Stimulated activated CD4-positive, alpha-beta T cell treated with anti-CD3 and anti-CD28 coated beads, TNF-alpha, amount 100 ng/mL, for 48 hours (primary cell): Measurements from ENCODE around the gene GLRA2.
A peak's percentile ranks its signal among the peaks of the same experiment; 100 is the strongest.
"Not testable (repeated sequence)": the region's sequence is repeated elsewhere in the genome, so short reads cannot be mapped to it uniquely, and the experiment has no call there.

Experiments
- DNase-seq, 3 donors: peaks; one replicate each; pipeline ENCODE4 v3.0.0-alpha.2; 2020; ENCODE audit warnings: low read depth in 3 of 3

The GLRA2 gene

DNA sequence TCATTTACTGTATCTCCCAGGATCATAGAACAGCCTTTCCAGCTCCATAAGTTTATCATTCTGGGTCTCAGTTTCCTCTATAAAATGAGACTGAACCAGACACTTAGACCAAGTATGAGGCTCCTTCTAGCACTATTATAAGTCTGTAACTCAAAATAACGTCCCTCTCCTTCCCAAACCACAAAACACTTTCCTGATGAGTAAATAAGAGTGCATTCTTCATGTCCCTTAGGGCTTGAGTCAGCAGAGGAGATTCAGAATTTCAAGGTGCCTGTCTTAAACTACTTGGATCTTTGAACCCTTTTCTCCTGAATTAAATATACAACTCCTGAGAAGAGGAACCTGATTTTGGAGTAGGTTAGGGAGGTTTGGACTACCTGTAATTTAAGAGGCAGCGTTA is 62.6 kb downstream of the GLRA2 start:
- no peak for DNase-seq

DNA sequence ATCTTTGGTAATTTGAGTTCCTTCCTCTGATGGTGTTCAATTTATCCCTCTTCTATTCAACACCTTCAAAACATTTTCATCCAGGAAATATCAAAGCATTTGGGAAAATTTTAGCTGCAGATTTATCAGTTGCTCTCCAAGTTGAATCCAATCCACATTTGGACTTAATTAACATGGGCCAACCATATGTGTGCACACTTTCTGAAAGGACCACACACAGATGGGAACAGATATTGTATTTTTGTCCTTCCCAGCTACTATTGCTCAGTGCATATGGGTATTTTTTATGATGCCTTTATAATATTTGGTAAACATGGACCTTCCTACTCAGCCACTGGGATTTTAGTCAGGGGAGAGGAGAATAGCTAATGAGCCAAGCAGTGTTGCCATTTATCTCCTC is 65.2 kb downstream of the GLRA2 start:
- DNase-seq, result no peak

DNA sequence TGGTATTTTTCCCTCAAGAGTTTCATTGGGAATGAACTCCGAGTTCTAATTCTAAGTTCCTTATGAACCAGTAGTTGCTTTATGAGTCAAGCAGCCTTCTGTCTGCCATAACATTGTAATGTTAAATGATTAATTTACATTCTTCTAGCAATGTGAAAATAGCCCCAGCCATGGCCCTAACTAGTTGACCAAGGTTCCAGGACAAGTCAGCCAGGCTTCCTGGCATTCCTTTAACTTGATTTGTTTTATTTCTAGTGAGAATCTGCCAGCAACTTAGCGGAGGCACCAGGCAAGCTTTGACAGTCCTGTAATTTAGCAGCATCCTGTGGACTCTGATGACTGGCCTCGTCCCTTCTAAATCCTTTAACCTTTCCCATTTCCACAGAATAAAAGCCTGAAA is 69.0 kb downstream of the GLRA2 start:
- DNase-seq, result no peak

DNA sequence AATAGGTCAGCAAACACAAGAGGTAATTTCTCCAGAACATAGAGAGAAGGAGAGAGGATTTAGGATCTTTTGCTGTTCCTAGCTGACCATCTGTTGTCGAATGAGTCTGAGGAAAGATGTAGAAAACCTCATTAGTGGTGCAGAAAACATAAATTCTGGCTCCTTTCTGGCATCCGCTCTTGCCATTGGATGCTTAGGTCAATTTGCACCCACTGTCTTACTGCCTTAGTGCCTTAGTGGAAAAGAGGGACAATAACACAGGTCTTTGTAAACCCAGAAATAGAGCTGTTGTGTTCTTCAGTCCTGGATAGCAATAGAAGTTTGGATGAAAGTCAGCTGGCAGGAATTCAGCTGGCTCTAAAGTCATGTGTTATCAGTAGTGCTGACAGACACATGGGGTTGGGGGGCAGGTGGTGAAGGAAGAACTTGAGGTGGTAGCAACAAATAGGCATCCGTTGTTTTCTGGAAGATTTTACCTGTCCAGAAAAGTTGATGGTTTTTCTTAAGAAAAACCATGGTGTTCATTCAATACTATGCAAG is 78.2 kb downstream of the GLRA2 start:
- no peak for DNase-seq

DNA sequence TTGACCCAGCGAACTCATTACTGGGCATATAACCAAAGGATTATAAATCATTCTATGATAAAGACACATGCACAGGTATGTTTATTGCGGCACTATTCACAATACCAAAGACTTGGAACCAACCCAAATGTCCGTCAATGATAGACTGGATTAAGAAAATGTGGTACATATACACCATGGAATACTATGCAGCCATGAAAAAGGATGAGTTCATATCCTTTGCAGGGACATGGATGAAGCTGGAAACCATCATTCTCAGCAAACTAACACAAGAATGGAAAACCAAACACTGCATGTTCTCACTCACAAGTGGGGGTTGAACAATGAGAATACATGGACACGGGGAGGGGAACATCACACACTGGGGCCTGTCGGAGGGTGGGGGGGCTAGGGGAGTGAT is 83.1 kb downstream of the GLRA2 start:
- DNase-seq, result not testable (repeated sequence)

DNA sequence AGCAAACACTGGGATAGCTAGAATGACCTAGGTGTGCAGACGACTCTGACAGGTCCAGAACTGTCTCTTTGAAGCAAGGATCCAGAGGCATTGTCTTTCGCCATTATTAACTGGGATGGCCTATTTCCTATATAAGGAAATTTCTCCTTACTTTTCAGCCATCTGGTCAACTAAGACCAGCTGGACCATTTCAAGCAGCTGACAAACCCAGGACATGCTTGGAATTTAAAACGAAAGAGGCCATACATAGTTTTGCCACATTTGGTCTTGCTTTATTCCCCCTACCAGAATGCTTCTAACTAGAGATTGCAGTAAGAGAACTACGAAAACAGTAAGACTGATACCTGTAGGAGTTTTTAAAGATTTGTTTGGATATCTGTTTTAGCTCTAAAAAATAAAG is 87.0 kb downstream of the GLRA2 start:
- no peak for DNase-seq

DNA sequence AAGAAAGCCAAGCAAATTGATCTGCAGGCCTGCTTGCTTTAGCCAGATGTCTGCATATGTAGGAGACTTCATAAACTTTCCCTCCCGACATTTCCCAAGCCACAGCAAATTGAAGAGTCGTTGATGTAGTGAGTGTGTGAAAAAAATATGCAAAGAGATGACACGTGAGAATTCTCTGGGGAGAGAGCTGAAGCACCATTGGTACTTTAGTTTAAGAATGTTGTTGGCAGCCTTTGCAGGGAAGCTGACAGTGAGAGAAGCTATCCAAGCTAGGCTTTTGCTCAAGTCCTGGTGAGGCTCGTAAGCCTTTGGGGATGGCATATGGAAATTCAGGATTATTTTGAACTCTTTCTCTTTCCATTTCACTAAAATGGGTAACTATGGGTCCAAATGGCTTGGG is 87.5 kb downstream of the GLRA2 start:
- no peak for DNase-seq

DNA sequence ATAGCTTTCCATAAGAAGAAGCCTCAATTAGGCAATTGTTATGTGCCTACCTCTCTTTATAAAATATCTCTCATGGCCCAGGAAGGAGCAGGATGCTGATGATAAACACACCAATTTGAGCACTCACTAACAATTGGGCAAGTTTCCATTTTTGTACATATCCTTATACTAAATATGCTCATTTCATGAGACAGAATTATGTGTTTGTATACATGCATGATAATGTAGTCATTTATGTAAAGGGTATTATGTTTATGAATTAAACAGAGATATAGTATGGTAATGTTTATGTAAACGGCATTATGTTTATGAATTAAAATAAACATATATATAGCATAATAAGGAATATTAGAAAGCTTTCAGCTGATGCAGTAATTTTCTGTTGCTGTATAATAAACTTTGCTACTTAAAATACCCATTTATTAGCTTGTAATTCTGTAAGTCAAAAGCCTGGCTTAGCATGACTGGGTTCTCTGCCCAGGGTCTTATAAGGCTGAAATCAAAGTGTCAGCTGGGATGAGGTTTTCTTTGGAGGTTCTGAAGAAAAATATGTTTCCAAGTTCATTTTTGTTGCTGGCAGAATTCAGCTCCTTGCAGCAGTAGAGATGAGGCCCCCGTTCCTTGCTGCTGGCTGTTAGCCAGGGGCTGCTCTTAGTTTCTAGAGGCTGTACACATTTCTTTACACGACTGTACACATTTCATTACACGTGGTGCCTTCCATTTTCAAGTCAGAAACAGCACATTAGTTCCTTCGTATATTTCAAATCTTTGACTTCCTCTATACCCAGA is 89.0 kb downstream of the GLRA2 start:
- DNase-seq, result no peak

DNA sequence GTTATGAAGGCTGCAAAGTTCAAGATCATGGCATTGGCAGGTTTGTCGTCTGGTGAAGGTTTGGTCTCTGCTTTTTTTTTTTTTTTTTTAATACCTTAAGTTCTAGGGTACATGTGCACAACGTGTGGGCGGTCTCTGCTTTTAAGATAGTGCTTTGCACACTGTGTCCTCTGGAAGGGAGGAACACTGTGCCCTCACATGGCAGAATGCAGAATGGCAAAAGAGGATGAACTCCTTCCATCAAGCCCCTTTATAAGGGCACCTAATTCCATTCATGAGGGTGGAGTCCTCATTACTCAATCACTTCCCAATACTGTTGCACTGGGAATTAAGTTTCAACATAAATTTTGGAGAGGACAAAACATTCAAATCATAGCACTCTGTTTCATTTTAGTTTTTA is 101.4 kb downstream of the GLRA2 start:
- no peak for DNase-seq

DNA sequence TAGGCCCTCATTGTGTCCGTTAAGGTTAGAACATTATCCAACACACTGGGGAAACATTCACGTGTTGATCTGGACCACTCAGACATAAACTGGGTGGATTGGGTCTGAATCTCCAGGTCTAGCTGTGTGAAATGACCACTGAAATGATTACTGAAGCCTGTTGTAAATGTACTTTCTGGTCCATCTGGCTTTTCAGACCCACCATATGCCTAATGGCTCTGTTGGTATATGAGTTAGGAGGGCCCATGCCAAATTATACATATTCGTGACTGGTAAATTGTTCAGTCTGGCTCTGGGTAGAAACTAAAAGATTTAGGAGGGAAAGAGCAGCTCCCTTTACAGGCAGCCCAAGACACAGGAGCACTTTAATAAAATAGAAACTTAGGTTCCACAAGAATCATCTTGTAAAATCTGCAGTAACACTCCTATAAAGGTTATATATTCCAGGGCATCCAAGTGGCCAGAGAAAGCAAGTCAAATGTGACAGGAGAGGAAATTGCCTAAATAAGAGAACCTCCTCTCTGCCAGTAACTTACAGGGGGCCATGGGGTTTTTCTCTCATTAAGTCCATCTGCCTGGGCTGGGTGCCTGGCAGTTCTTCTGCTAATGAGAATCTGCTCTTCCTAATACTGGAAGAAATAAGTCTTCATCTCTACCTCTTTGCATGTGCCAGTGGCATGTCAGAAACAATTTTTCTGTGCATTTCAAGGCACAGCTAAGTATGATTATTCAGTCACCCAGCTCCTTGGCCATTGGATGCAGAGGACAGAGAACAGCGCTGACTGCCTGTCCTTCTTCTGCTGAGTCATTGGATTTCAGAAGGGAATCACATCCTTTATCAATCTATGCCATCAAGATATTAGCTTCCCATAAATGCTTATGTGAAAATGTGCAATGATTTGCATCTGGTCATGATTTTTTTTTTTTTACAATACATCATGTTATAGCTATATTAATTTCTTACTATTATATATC is 112.6 kb downstream of the GLRA2 start:
- no peak for DNase-seq

DNA sequence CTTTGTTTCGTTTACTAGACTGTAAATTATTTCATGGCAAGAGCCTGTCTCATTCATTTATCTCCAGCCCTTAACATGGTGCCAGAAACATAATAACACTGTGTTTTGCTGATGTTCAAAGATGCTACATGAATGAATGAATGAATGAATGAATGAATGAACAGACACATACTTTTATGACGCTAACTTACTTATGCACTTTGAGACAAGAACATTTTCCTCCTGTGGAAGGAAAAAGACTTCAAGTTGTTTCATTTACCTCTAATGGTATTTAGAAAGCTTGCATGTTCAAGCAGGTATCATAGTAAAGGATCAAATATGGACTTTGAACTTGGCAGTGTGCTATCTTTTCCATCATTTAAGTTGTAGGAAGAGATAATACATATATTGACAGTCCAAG is 131.6 kb downstream of the GLRA2 start:
- DNase-seq, result no peak

DNA sequence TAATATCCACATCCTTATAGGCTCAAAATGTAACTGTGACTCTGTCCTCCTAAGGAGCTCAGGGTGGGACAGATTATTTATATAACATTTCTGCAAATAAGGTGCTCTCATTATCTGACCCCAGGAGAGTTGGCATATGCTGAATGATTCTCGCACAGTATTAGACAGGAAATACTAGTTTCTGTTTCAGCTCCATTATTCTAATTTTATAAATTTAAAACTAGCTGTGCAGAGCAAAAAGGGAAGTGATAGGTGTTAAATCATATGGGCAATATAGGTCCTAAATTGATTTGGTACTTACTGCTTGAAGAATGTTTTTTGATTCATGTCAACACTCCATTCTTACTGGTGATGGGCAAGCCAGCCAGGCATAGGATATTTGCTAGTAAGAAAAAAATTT is 141.5 kb downstream of the GLRA2 start:
- no peak for DNase-seq

DNA sequence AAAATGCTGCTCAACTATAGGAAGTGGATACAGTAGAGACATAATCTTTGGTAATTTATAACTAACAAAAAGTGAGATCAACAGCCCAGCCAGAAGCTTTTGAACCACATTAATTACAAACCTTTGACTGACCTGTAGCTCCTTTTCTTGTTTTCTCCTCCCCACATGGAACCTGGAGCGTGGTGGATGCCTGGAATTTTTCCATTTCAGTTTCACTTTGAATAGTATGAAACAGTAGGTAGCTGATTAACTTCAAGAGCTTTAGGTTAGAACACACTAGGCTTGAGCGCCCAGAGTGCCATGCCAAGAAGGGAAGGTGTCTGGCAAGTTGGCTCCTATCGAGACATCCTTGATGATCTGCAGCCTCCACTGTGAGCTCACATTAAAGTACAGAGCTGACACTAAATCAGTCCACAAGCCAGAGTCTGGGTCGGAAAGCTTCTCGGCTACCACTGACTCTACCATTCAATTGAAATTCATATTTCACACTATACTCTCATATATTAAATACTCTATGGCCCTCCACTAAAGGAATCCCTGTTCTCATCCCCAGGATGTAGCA is 143.4 kb downstream of the GLRA2 start:
- no peak for DNase-seq

DNA sequence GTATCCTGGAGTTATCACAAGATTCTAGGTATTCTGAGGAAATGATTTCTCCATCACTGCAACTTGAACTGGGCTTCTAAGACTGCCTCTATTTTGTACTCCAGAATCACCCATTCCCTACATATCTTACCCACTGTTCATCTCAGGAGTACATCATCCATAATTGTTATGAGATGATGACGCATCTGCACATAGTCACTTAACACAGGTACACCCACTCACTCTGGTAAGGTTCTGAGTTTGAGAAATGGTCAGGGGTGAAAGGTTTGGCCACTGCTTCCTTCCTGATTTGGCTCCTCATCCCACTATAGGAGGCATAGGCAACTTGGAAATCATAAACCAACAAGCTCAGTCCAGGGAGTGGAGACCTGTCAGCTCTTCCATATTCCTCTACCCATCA is 143.9 kb downstream of the GLRA2 start:
- no peak for DNase-seq

DNA sequence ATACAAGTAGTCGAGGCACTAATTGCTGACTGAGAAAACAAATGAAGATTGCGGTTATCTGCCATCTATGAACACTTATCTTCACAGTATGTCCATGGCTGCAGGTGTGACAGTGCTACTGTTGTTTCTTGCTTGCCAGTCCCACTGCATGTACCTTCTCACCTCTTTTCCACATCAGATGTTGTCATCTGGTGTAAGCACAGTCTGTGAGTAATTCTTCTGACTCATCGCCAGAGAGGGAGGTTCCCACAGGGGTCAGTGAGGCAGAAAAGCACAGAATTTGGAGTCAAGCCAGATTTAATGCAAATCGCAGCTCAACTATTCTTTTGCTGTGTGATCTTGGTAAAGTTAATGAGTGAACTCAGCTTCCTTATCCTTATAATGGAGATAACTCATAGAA is 144.4 kb downstream of the GLRA2 start:
- DNase-seq, result peak in 1 of 3 donors; percentile 2

DNA sequence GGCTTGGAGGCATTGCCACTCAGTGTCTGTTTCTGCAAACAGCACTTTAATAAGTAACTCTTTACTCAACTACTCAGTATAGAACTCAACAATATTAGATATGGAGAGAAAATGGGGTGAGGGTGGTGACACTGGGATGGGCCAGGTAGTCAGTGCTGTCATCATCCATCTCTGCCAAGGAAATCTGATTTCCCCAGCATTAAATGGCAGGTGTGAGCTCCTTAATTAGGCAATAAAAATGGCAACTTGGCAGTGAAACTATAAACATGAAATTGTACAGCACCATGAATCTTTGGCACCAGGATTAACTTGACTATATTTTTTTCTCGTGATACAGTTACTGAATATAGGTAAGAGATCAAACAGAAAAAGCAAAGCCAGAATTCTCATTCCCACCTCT is 146.2 kb downstream of the GLRA2 start:
- no peak for DNase-seq

DNA sequence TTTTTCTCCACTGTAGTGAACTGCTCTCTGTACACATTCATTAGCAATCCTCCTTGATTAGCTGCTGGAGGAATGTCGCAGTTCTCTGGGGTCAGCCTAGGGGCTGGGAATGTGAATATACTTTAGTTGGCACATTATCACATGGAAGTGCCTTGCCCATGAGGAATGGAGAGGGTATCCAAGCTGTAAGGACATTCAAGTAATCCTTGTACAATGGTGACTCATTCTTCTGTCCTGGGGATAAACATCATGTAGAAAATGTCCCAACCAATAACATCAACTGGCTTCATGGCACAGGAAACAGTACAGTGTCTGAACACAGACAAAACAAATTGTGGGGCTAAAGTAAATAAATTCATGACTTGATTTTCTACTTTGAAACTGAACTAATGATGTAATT is 147.1 kb downstream of the GLRA2 start:
- DNase-seq, result no peak

DNA sequence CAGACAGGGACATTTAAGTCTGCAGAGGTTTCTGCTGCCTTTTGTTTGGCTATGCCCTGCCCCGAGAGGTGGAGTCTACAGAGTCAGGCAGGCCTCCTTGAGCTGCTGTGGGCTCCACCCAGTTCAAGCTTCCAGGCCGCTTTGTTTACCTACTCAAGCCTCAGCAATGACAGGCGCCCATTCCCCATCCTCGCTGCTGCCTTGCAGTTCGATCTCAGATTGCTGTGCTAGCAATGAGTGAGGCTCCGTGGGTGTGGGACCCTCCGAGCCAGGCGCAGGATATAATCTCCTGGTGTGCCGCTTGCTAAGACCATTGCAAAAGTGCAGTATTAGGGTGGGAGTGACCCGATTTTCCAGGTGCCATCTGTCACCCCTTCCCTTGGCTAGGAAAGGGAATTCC is 159.0 kb downstream of the GLRA2 start:
- not testable (repeated sequence) for DNase-seq

DNA sequence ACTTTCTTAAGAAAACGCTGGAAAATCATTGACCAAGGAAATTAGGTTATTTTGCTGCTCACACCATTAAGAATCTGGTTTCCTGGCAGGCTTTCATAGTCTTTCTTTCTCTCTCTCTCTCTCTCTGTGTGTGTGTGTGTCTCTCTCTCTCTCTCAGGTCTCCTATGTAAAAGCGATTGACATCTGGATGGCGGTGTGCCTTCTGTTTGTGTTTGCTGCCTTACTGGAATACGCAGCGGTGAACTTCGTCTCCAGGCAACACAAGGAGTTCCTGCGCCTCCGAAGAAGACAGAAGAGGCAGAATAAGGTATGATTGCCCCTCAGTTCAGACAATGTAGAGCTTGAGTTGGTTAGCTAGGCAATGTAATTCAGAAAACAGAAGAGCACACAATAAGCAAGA is 161.2 kb downstream of the GLRA2 start:
- DNase-seq, result no peak

DNA sequence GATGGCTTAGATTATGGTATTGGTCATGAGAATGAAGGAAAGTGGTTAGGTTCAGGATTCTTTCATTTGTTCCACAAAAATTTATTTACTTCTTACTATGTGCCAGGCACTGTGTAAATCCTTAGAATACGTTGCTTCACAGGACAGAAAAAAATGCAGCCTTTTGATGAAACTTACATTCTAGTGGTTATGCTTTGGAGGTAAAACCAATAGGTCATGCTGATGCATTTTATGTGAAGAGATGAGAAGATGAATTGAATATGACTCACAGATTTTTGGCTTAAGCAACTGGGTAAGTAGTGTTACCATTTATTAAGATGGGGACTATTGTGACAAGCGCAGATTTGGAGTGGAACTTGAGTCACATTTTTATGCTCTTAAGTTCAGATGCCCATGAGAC is 165.3 kb downstream of the GLRA2 start:
- DNase-seq, result no peak

DNA sequence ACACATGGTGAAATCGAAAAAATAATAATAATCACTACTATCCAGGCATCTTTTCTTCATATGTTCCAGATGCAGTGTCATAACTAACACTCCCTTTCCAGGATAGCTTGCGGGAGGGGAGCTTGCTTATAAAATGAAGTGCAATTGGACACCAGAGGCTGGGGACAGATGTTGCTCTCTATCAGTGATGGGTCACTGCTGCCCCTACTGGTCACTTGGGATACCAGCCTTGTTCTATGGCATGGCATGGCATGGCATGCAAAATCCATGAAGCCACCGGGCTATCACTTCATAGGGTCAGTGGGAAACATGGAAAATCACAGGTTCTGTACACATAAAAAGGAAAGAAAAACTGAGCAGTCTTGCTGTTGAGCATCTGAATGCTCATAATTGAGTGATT is 168.1 kb downstream of the GLRA2 start:
- peak in 1 of 3 donors; percentile 27 for DNase-seq

DNA sequence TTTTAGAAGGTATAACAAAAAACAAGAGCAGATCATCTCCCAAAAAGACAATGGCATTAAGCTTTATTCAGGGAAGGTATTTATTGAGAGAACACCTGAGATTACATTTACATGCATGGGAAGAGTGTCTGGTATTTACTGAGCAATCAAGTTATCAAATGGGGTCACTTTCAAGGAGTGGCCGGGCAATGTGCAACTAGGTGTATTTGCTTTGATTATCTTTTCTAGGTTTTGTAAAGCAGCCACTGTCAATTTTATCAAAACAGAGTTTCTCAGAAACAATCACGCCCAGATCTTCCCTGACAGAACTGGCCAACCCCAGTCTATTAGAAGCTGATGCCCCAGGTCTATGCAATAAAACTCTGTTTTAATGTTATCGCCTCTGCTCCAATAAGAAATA is 169.5 kb downstream of the GLRA2 start:
- DNase-seq, result no peak
